GM12891 (cell line): ENCODE results near the gene ACTR3C.

Experiments used
- DNase-seq: peaks from one replicate; pipeline ENCODE4 v3.0.0; 2011; ENCODE audit warnings: low spot score; ENCODE audit not compliant: insufficient read length
- FAIRE-seq: peaks from 2 replicates; lab custom pipeline; 2011; peaks lifted over from hg19 to GRCh38; lab: Jason Lieb, UNC
- PAX5 ChIP-seq: IDR thresholded peaks from 2 replicates; pipeline ENCODE4 v1.6.1; 2011; ENCODE audit warnings: low read length, moderate library complexity, mild to moderate bottlenecking; ENCODE audit not compliant: insufficient read depth, severe bottlenecking
- POLR2A ChIP-seq: IDR thresholded peaks from 2 replicates; pipeline ENCODE4 v1.6.1; 2011; ENCODE audit warnings: low read depth, low read length, control low read depth
- POLR2AphosphoS5 ChIP-seq: IDR thresholded peaks from 2 replicates; pipeline ENCODE4 v1.6.1; 2011; ENCODE audit warnings: low read depth, low read length, control low read depth
- POU2F2 ChIP-seq: IDR thresholded peaks from 2 replicates; pipeline ENCODE4 v1.6.1; 2011; ENCODE audit warnings: low read depth, mild to moderate bottlenecking, control low read depth, low read length, moderate library complexity
- SPI1 ChIP-seq: IDR thresholded peaks from 2 replicates; pipeline ENCODE4 v1.6.1; 2011; ENCODE audit warnings: low read depth, low read length, control low read depth
- TAF1 ChIP-seq: IDR thresholded peaks from 2 replicates; pipeline ENCODE4 v1.6.1; 2011; ENCODE audit warnings: low read depth, low read length, control low read depth

The ACTR3C gene

GRCh38 chr7:150343225-150343624 is 19.9 kb upstream of the ACTR3C start:
- TF ChIP-seq POU2F2: no peak
- no peak for TF ChIP-seq TAF1
- TF ChIP-seq SPI1: no peak
- no peak for TF ChIP-seq POLR2AphosphoS5
- no peak for TF ChIP-seq POLR2A
- TF ChIP-seq PAX5: no peak
- FAIRE-seq: no peak

GRCh38 chr7:150342121-150342408 is 18.7 kb upstream of the ACTR3C start:
- no peak for DNase-seq
- TF ChIP-seq POLR2A (no peak), SPI1 (no peak), TAF1 (no peak), PAX5 (no peak)
- no peak for FAIRE-seq

More at GRCh38 chr7:150343225-150343624, 19.9 kb upstream of the ACTR3C start:
- no peak for DNase-seq

GRCh38 chr7:150341263-150342120 is 18.1 kb upstream of the ACTR3C start, which contains the start of gene RARRES2:
Gene RARRES2, minus strand, starts transcription at chr7:150341629. Its CDS starts 1,020 bp downstream, at chr7:150340609.
- TF ChIP-seq PAX5: no peak
- TF ChIP-seq SPI1: no peak
- TF ChIP-seq POLR2A: no peak
- TF ChIP-seq POU2F2: no peak
- TF ChIP-seq POLR2AphosphoS5: no peak
- no peak for TF ChIP-seq TAF1
- DNase-seq: no peak
- FAIRE-seq: no peak

GRCh38 chr7:150340875-150341262 is 17.5 kb upstream of the ACTR3C start:
- DNase-seq (no peak), FAIRE-seq (no peak)
- no peak for TF ChIP-seq SPI1
- TF ChIP-seq POLR2A: no peak
- TF ChIP-seq POLR2AphosphoS5: no peak
- no peak for TF ChIP-seq PAX5
- no peak for TF ChIP-seq TAF1
- TF ChIP-seq POU2F2: no peak

- no peak for TF ChIP-seq POLR2AphosphoS5
- no peak for TF ChIP-seq POU2F2
- TF ChIP-seq POLR2A: no peak
- no peak for TF ChIP-seq SPI1
- TF ChIP-seq TAF1: no peak
- no peak for TF ChIP-seq PAX5
- FAIRE-seq (no peak), DNase-seq (no peak)
Measured at GRCh38 chr7:150340024-150340749, 16.8 kb upstream of the ACTR3C start.

- TF ChIP-seq POLR2A: 0 out of 2 replicates have a peak, but pooled peaks have one; percentile 39
- no peak for TF ChIP-seq PAX5
- no peak for TF ChIP-seq POLR2AphosphoS5
- TF ChIP-seq SPI1: no peak
- no peak for TF ChIP-seq TAF1
- 0 out of 2 replicates have a peak, but pooled peaks have one; percentile 53 for TF ChIP-seq POU2F2
- DNase-seq: no peak
Measured at GRCh38 chr7:150339409-150339809, 16.1 kb upstream of the ACTR3C start.

GRCh38 chr7:150338166-150338829 is 15.0 kb upstream of the ACTR3C start:
- DNase-seq: no peak
- TF ChIP-seq POLR2AphosphoS5 (no peak), PAX5 (no peak), TAF1 (no peak), POLR2A (no peak), POU2F2 (no peak), SPI1 (no peak)
- no peak for FAIRE-seq

More at GRCh38 chr7:150339409-150339809, 16.1 kb upstream of the ACTR3C start:
- no peak for FAIRE-seq

GRCh38 chr7:150337659-150338081 is 14.3 kb upstream of the ACTR3C start:
- FAIRE-seq (no peak), DNase-seq (no peak)
- TF ChIP-seq POLR2A: no peak
- TF ChIP-seq POLR2AphosphoS5: no peak
- no peak for TF ChIP-seq SPI1
- no peak for TF ChIP-seq TAF1
- TF ChIP-seq PAX5: no peak
- TF ChIP-seq POU2F2: no peak

- DNase-seq (no peak), FAIRE-seq (no peak)
- no peak for TF ChIP-seq PAX5
- no peak for TF ChIP-seq POLR2A
- TF ChIP-seq TAF1: no peak
- no peak for TF ChIP-seq SPI1
- no peak for TF ChIP-seq POU2F2
- TF ChIP-seq POLR2AphosphoS5: no peak
Measured at GRCh38 chr7:150337179-150337578, 13.8 kb upstream of the ACTR3C start.
